ENCODE measurements around the gene TTLL11.

DNA sequence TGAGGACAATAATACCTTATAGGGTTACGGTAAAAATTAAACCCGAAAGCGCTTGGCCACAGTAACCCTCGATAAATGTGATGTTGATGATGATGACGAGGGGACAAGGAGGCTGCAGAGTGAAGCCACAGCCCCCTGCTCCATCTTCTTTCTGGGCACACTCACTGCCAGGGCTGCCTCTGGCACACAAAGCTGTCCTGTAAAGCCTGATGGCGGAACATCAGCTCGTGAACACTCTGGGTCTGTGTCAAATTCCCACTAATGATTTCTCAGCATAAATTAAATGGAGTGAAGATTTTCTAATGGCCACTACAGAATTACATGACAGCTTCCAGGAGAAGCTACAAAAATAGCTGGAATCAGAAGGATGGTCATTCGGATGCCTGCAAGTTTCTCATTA is 142.2 kb downstream of the TTLL11 start:
- TF ChIP-seq, protein P1, sequence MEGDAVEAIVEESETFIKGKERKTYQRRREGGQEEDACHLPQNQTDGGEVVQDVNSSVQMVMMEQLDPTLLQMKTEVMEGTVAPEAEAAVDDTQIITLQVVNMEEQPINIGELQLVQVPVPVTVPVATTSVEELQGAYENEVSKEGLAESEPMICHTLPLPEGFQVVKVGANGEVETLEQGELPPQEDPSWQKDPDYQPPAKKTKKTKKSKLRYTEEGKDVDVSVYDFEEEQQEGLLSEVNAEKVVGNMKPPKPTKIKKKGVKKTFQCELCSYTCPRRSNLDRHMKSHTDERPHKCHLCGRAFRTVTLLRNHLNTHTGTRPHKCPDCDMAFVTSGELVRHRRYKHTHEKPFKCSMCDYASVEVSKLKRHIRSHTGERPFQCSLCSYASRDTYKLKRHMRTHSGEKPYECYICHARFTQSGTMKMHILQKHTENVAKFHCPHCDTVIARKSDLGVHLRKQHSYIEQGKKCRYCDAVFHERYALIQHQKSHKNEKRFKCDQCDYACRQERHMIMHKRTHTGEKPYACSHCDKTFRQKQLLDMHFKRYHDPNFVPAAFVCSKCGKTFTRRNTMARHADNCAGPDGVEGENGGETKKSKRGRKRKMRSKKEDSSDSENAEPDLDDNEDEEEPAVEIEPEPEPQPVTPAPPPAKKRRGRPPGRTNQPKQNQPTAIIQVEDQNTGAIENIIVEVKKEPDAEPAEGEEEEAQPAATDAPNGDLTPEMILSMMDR (IDR thresholded peaks at IDR 0.05; ENCODE audit: poor library complexity): no peak
- TF ChIP-seq EZH2 (IDR thresholded peaks at IDR 0.05; ENCODE audit: borderline replicate concordance): no peak

Data from hepatocyte (in vitro differentiated cells).